ENCODE data around the gene PSKH1. TPM values are rescaled to one million over a fixed set of nuclear protein-coding genes. Genes with fewer than 3 reads are reported as not detected.

Gene PSKH1
- total RNA-seq: 10 to 100 TPM; 47.7 to 50.5 TPM
- polyA plus RNA-seq (ENCODE audit: insufficient read depth, low read depth, low replicate concordance): 66.8 TPM
- long read RNA-seq, donor 1, transcript PSKH1-201 (3 exons, 3,481 nt): major isoform, 11 of 20 reads
- long read RNA-seq, donor 1, partial matches to known transcripts: 7 of 20 reads
- long read RNA-seq, donor 1, other reads (novel, unspliced or antisense): 0 of 20 reads
- long read RNA-seq, donor 2, partial matches to known transcripts: 7 of 16 reads
- long read RNA-seq, donor 2, other reads (novel, unspliced or antisense): 0 of 16 reads

DNA sequence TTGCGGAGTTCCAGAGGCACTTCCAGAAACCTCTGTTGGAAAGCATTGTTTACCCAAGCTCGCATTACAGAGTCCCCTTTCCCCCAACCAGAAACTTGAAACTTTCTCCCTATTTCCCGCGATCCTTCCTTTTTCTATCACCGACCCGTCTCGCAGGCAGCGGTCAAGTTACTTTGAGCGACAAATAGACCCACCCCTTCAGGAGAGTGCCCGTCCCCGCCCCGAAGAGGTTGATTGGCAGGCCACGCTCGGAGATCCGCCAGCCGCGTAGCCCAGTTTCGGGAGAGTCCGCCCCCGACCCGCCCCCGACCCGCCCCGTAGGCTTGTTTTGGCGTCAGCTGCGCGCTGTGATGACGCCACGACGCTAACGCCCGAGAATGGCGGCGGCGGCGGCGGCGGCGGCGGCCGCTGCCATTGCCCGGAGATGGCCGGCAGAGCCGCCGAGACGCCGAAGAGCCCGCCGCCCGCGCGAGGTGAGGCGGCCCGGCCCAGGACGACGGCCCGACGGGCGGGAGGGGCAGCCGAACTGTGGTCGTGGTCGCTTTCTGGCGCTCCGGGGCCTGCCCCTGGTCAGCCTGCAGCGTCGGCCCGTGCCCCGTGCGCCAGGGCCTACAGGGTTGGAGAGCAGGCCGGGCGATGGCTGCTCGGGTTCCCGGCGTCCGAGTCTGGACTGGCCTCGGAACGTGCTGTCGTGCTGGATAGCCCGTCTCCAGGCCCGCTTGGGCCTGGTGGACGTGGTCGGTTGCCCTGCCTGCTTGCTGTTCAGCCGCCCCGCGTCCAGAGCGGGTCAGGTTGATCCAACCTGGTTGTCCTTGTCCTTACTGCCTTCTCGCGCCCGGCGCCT lies at the start of gene PSKH1:
Gene PSKH1 (plus strand): TSS at position 356 of the 844 bp plus-strand sequence. CDS start 15,496 bp downstream, outside the sequence.
- no peaks in the 10 kb centered on the region for H3K9me3 ChIP-seq
- peaks cover 18% of the 10 kb centered on the region for H3K4me1 ChIP-seq
- intact Hi-C loops (cut with DNase I; ENCODE audit: low total_unique reads): no loop called here
- H3K36me3 ChIP-seq (ENCODE audit: low read depth, missing control alignments): no peaks in the 10 kb centered on the region
- H3K27ac ChIP-seq: peak within 1 kb of the TSS; percentile 93 to 94
- peak; percentile 98 for DNase-seq
- TF ChIP-seq, protein P1, sequence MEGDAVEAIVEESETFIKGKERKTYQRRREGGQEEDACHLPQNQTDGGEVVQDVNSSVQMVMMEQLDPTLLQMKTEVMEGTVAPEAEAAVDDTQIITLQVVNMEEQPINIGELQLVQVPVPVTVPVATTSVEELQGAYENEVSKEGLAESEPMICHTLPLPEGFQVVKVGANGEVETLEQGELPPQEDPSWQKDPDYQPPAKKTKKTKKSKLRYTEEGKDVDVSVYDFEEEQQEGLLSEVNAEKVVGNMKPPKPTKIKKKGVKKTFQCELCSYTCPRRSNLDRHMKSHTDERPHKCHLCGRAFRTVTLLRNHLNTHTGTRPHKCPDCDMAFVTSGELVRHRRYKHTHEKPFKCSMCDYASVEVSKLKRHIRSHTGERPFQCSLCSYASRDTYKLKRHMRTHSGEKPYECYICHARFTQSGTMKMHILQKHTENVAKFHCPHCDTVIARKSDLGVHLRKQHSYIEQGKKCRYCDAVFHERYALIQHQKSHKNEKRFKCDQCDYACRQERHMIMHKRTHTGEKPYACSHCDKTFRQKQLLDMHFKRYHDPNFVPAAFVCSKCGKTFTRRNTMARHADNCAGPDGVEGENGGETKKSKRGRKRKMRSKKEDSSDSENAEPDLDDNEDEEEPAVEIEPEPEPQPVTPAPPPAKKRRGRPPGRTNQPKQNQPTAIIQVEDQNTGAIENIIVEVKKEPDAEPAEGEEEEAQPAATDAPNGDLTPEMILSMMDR (IDR thresholded peaks at IDR 0.05): no peak
- TF ChIP-seq POLR2A (IDR thresholded peaks at IDR 0.05): peak; percentile 20
- no peaks in the 10 kb centered on the region for H3K27me3 ChIP-seq
- WGBS, 2 donors: 1% methylated on average over 14 to 31 of the region's 90 CpGs
- peak within 1 kb of the TSS; percentile 90 to 96 for H3K4me3 ChIP-seq

DNA sequence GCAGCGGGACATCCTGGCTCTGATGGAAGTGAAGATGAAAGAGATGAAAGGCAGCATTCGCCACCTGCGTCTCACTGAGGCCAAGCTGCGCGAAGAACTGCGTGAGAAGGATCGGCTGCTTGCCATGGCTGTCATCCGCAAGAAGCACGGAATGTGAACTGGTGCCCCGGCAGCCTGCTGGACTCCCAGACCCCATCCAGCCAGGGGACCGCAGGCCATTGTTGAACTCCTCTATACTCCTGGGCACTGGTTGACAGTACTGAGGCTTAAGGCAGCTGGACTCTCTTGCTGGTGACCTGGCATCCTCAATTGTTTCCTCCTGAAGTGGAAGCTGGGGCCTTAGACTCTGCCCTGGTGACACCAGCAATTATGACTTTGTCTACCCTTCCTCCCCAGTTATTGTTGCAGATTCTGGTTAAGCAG lies 49.7 kb upstream of the PSKH1 start:
- Histone ChIP-seq H3K9me3 (no peaks in the 10 kb centered on the region), H3K4me1 (peaks cover 33% of the 10 kb centered on the region), H3K27me3 (no peaks in the 10 kb centered on the region), H3K36me3 (ENCODE audit: low read depth, missing control alignments) (no peaks in the 10 kb centered on the region), H3K27ac (peak overlapping the region; percentile 37 to 100), H3K4me3 (peak overlapping the region; percentile 87 to 96)
- intact Hi-C loops (cut with DNase I; ENCODE audit: low total_unique reads): no loop called here
- TF ChIP-seq POLR2A (IDR thresholded peaks at IDR 0.05): no peak
- TF ChIP-seq, protein P1 (IDR thresholded peaks at IDR 0.05): no peak
- DNase-seq: no peak
- 2 to 5% methylated on average over 8 to 11 of the region's 11 CpGs for WGBS, 2 donors

DNA sequence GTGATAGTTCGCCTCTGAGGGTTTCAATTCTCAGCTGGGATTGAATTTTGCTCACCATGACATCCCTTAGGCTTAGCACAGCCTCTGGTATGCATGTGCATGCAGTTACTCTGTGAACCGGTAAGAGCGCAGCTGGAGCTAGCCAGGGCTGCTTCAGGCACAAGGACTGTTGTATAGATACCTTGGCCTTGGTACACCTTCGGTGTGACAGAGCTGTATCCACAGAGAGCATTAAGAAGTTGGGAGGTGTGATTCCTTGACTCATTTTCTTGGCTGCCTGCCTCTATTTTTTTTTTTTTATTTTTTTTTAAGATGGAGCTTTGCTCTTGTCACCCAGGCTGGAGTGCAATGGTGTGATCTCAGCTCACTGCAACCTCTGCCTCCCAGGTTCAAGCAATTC lies 48.6 kb upstream of the PSKH1 start:
- Histone ChIP-seq H3K4me1 (peaks cover 44% of the 10 kb centered on the region), H3K27ac (peak overlapping the region in 1 of 2 donors; percentile 100), H3K4me3 (no peak overlapping the region), H3K27me3 (no peaks in the 10 kb centered on the region), H3K9me3 (no peaks in the 10 kb centered on the region), H3K36me3 (ENCODE audit: low read depth, missing control alignments) (no peaks in the 10 kb centered on the region)
- 61 to 67% methylated on average over 4 of the region's 4 CpGs for WGBS, 2 donors
- DNase-seq: no peak
- TF ChIP-seq POLR2A (IDR thresholded peaks at IDR 0.05): no peak
- TF ChIP-seq, protein P1 (IDR thresholded peaks at IDR 0.05): no peak
- intact Hi-C loops (cut with DNase I; ENCODE audit: low total_unique reads): no loop called here

DNA sequence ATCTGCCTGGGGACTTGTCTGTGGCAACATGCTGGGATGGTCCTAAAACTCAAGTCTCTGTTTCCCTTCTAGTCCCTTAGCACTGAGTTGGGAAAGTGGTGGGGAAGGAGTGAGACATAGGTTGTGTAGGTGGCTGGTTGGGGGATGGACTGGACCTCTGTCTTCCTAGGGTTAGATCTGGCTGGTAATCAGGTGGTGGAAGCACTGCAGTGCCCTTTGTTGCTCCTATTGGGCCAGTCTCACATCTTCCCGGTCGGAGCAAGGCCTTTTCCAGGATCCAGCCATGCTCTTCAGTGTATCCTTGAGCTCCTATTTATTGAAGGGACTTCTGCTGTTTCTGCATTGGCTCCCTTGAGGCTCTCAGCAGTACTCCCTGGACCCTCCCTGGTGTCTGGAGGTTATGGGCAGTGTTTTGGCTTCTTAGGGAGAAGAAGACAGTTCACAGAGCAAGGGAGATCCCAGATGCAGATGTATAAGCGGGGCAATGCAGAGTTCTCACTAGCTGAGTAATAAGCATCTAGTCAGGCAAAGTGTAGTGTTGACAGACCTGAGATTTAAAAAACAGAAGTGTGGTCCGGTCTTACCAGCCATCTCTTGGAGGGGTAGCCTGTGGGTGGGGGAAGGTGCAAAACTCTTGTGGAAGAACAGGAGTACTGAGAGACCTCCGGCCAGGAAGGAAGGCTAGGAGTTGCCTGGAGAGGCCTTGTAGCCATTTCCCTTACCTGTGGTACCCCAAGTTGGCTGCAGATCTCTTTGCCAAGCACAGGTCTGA lies 47.6 kb upstream of the PSKH1 start:
- Histone ChIP-seq H3K4me1 (peaks cover 47% of the 10 kb centered on the region), H3K4me3 (peak overlapping the region in 1 of 2 donors; percentile 88), H3K27me3 (no peaks in the 10 kb centered on the region), H3K27ac (peak overlapping the region; percentile 89 to 99), H3K36me3 (ENCODE audit: low read depth, missing control alignments) (no peaks in the 10 kb centered on the region), H3K9me3 (no peaks in the 10 kb centered on the region)
- intact Hi-C loops (cut with DNase I; ENCODE audit: low total_unique reads): no loop called here
- 46 to 56% methylated on average over 5 of the region's 5 CpGs for WGBS, 2 donors
- no peak for DNase-seq
- TF ChIP-seq, protein P1 (IDR thresholded peaks at IDR 0.05): no peak
- TF ChIP-seq POLR2A (IDR thresholded peaks at IDR 0.05): no peak

All from testis (tissue), 5 donors.